ENCODE measurements around the gene AGAP2.
A peak's percentile ranks its signal among the peaks of the same experiment; 100 is the strongest.

The AGAP2 gene

GRCh38 chr12:57739914-57740538 lies 1.5 kb upstream of the AGAP2 start:
- no peak for TF ChIP-seq CTCF (IDR thresholded peaks at IDR 0.05)
- Histone ChIP-seq H3K27ac (no peak overlapping the region), H3K4me3 (no peak overlapping the region)
- no peak for DNase-seq (ENCODE audit: low spot score)

DNA sequence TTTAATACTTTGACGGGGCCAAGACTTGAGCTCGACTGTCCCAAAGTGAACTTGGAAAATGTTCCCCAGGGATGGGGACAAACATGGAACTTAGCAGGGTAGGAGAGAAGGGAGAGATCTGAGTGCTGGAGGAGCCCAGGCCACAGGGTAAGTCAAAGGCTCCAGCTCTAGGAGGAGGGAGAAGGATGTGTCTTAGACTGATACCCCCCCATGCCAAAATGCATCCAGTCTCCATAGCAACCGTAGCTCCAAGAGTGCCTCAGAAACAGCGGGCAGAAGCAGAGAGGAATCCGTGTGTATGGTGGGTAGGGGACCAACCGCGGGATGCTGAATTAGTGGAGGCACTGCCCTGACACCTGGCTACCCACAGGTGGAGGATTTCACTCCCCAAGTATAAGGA lies 845 bp upstream of the AGAP2 start:
- no peak overlapping the region for H3K27ac ChIP-seq
- DNase-seq (ENCODE audit: low spot score): no peak
- no peak overlapping the region for H3K4me3 ChIP-seq
- TF ChIP-seq CTCF (IDR thresholded peaks at IDR 0.05): no peak

DNA sequence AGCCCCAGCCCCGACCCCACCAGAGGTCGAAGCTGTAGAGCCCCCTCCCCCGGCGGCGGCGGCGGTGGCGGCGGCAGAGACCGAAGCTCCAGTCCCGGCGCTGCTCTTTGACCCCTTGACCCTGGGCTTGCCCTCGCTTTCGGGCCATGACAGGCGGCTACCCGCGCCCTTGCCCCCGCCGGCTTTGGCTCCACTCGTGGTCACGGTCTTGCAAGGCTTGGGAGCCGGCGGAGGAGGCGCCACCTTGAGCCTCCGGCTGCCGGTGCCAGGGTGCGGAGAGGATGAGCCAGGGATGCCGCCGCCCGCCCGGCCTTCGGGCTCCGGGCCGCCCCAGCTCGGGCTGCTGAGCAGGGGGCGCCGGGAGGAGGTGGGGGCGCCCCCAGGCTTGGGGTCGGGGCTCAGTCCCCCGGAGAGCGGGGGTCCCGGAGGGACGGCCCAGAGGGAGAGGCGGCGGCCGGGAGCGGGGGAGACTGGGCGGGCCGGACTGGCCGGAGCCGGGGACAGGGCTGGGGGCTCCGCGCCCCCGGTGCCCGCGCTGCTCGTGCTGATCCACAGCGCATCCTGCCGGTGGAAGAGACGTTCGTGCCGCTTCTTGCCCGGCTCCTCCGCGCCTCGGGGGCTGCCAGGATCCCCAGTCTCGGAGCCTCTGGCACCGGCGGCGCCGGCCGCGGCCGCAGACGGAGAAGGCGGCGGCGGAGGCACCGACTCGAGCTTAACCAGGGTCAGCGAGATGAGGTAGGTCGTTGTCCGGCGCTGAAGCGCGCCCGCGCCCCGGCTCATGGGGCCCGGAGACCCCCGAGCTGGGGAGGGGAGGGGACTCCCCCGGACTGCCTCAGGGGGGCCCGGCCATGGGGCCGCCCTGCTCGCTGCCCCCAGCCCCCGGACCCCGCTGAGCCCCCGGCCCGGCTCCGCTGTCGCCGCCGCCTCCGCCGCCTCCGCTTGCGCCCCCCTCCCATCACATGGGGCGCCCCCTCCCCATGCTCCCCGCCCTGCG lies 778 bp downstream of the AGAP2 start:
- no peak for TF ChIP-seq CTCF (IDR thresholded peaks at IDR 0.05)
- Histone ChIP-seq H3K27ac (no peak overlapping the region), H3K4me3 (peak overlapping the region; percentile 70)
- DNase-seq (ENCODE audit: low spot score): no peak

DNA sequence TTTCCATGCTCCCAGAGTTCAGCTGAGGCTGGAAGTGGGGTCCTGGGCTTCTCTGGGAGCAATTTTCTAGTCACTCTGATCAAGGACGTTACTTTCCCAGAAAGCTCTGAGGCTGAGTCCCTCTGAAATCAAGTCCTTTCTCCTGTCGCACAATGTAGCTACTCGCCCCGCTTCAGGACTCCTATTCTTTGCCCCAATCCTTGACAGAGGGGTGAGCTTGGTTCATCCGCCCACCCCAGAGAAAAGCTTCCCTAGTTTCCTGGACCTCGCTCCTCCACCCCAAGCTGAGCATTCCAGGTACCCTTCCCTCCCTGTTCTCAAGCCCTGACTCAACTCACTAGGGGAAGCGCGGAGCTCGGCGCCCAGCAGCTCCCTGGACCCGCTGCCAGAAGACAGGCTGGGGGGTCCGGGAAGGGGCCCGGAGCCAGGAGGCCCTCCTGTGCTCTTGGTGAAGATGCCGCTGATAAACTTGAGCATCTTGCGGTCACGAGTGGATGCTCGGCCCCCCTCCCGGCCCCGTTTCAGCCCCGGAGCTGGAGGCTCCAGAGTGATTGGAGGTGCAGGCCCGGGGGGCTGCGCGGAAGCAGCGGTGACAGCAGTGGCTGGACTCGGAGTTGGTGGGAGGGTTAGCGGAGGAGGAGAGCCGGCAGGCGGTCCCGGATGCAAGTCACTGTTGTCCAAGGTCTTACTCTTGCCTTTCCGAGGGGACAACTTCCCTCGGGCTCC lies 1.6 kb downstream of the AGAP2 start:
- H3K4me3 ChIP-seq: peak overlapping the region; percentile 70
- TF ChIP-seq CTCF (IDR thresholded peaks at IDR 0.05): no peak
- no peak overlapping the region for H3K27ac ChIP-seq
- no peak for DNase-seq (ENCODE audit: low spot score)

DNA sequence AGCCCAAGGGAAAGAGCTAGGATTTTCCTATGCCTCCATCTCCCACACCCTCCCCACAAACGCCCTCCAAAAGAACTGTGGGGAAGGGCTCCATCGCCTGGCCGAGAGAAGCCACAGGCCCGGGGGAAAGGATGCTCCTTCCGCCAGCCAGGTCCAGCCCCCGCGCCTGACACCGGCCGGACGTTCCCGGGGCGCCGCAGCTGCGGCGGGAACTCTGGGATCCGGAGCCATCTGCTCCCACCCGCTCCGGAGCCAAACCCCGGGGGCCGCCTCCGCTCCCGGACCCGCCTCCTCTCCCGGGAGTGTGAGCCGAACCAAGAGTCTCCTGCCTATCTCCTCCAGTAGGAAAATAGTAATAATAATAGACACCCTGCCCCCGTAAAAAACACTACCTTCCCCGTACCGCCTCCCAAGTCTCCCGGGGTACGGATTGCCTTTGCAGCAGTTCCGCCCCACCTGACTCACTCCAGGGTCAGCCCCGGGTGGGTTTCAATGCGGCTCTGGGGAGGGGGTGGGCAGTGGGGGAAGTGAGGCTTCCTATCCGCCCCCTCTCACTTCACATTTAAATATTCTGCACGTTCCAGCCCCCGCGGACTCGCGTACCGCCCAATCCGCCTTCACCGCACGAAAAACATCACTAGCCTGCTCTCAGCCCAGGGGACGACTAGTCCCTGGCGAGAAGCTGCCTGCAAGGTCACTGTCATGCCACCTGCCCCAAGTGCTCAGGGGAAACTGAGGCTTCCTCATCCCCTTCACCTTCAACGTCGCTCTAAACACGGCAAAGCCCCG lies 2.4 kb downstream of the AGAP2 start:
- TF ChIP-seq CTCF (IDR thresholded peaks at IDR 0.05): no peak
- no peak overlapping the region for H3K27ac ChIP-seq
- peak overlapping the region; percentile 55 for H3K4me3 ChIP-seq
- no peak for DNase-seq (ENCODE audit: low spot score)

DNA sequence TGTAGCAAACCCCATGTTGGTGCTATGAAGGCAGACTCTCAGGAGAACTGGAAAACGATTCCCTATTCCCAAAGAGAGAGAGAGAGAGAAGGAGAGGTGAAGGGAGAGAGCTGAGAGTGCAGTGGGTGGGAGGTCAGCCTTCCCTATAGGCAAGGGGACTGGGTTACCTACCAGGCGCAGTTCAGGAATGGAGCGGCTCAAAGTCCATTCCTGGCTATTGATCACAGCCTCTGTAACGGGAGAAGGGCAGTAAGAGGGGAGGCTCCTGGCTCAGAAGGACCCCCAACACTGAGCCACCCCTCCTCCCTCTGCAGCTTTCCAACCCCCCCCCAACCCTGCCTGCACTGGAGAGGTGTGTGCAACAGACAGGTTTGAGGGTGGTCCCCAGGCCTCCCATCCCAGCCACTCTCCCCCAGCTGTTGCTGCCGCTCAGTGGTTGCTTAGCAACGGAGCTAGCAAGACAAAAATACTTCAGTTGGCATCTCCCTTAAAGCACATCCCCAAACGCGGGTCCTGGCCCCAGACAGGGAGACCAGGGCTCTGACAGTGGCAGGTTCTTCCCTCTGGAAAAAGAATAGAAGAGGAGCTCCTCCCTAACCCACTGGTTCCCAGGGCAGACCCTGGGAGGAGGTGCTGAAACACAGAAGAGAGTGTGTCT lies 3.2 kb downstream of the AGAP2 start:
- H3K27ac ChIP-seq: no peak overlapping the region
- DNase-seq (ENCODE audit: low spot score): no peak
- no peak for TF ChIP-seq CTCF (IDR thresholded peaks at IDR 0.05)
- no peak overlapping the region for H3K4me3 ChIP-seq
